Hepatocyte (in vitro differentiated cells): ENCODE results near the gene BIN2. TPM values are rescaled to one million over a fixed set of nuclear protein-coding genes. Genes with fewer than 3 reads are reported as not detected.

ENCODE experiments used
- DNase-seq: peaks from one replicate; pipeline ENCODE4 v3.0.0-alpha.2; 2016; ENCODE audit warnings: low spot score
- H2AFZ ChIP-seq: fragments of 200-600 bp; sonication (generic); 2 replicates; pipeline ENCODE4 v1.6.0; 2016; ENCODE audit warnings: antibody characterized with exemption, mild to moderate bottlenecking
- H3K27ac ChIP-seq: fragments of 200-600 bp; sonication (generic); 2 replicates; pipeline ENCODE4 v1.5.1; 2016; ENCODE audit warnings: mild to moderate bottlenecking
- H3K27me3 ChIP-seq: fragments of 200-600 bp; sonication (generic); 2 replicates; pipeline ENCODE4 v1.6.1; 2016
- H3K36me3 ChIP-seq: fragments of 200-600 bp; sonication (generic); replicated peaks from 2 replicates; pipeline ENCODE4 v1.5.1; 2016; ENCODE audit warnings: low read depth; ENCODE audit not compliant: insufficient read depth
- H3K4me1 ChIP-seq: fragments of 200-600 bp; sonication (generic); 2 replicates; pipeline ENCODE4 v1.5.1; 2016; ENCODE audit warnings: mild to moderate bottlenecking, moderate library complexity; ENCODE audit not compliant: insufficient read depth
- H3K4me2 ChIP-seq: fragments of 200-600 bp; sonication (generic); 2 replicates; pipeline ENCODE4 v1.6.0; 2016
- H3K4me3 ChIP-seq: fragments of 200-600 bp; sonication (generic); 2 replicates; pipeline ENCODE4 v1.5.1; 2016; ENCODE audit warnings: mild to moderate bottlenecking
- H3K79me2 ChIP-seq: fragments of 200-600 bp; sonication (generic); 2 replicates; pipeline ENCODE4 v1.6.0; 2017; ENCODE audit warnings: mild to moderate bottlenecking
- H3K9me2 ChIP-seq: fragments of 200-600 bp; sonication (generic); replicated peaks from 2 replicates; pipeline ENCODE4 v1.6.0; 2017; ENCODE audit warnings: mild to moderate bottlenecking; ENCODE audit not compliant: insufficient read depth
- H3K9me3 ChIP-seq: fragments of 200-600 bp; sonication (generic); 2 replicates; pipeline ENCODE4 v1.5.1; 2016; ENCODE audit warnings: low read depth, mild to moderate bottlenecking
- H4K20me1 ChIP-seq: fragments of 200-600 bp; sonication (generic); 2 replicates; pipeline ENCODE4 v1.6.0; 2016; ENCODE audit warnings: mild to moderate bottlenecking; ENCODE audit not compliant: insufficient read depth, poor library complexity, severe bottlenecking
- CTCF ChIP-seq: fragments of 200-600 bp; sonication (generic); IDR thresholded peaks from 2 replicates; pipeline ENCODE4 v1.5.1; 2016; ENCODE audit warnings: antibody characterized with exemption, mild to moderate bottlenecking; ENCODE audit not compliant: poor library complexity
- EZH2 ChIP-seq: fragments of 200-600 bp; sonication (generic); IDR thresholded peaks from 2 replicates; pipeline ENCODE4 v1.6.1; 2016; ENCODE audit warnings: antibody characterized with exemption, mild to moderate bottlenecking, borderline replicate concordance
- EZH2phosphoT487 ChIP-seq: fragments of 200-600 bp; sonication (generic); IDR thresholded peaks from one replicate; pipeline ENCODE4 v1.6.1; 2018; ENCODE audit warnings: antibody characterized with exemption, mild to moderate bottlenecking, low read depth, moderate library complexity; ENCODE audit not compliant: unreplicated experiment, severe bottlenecking
- WGBS: methylation state at CpG from one replicate; pipeline ENCODE4 v1.1.6; 2016; ENCODE audit warnings: low lambda C conversion rate; ENCODE audit errors: missing lambda C conversion rate; 5-methylcytosine and 5-hydroxymethylcytosine counted together
- polyA plus RNA-seq: library from polyadenylated mRNA; unstranded; fragments of >200 nt; fragmentation: Nextera tagmentation; extraction: Ambion mirVana; gene quantifications from 2 replicates; pipeline ENCODE4 v1.2.1, GENCODE V29; 2016
- total RNA-seq: library from RNA; depleted of rRNA; stranded (reverse); fragments of >200 nt; gene quantifications from 2 replicates; pipeline ENCODE4 v1.2.3, GENCODE V29; 2014

BIN2 gene
- total and polyA plus RNA-seq, 2 experiments from 2014 or later: 0.07 TPM; not detected in 1

- Histone ChIP-seq H3K4me2 (no peak overlapping the region), H3K27me3 (no peaks in the 10 kb centered on the region), H3K4me3 (no peak overlapping the region), H3K9me3 (no peaks in the 10 kb centered on the region), H4K20me1 (no peaks in the 10 kb centered on the region), H3K9me2 (no peaks in the 10 kb centered on the region), H3K27ac (peak overlapping the region; percentile 40), H2AFZ (no peak overlapping the region), H3K79me2 (no peaks in the 10 kb centered on the region), H3K4me1 (peaks cover 10% of the 10 kb centered on the region), H3K36me3 (no peaks in the 10 kb centered on the region)
- TF ChIP-seq EZH2phosphoT487 (no peak), CTCF (no peak), EZH2 (no peak)
- 95% methylated on average over 9 of the region's 9 CpGs for WGBS
- no peak for DNase-seq
These were observed 46.7 kb upstream of the BIN2 start for GRCh38 chr12:51370667-51371066.

GRCh38 chr12:51369581-51369980, 45.6 kb upstream of the BIN2 start:
- peaks cover 10% of the 10 kb centered on the region for H3K4me1 ChIP-seq
- no peak overlapping the region for H3K4me3 ChIP-seq
- no peaks in the 10 kb centered on the region for H4K20me1 ChIP-seq
- TF ChIP-seq EZH2phosphoT487: no peak
- TF ChIP-seq CTCF: no peak
- TF ChIP-seq EZH2: no peak
- WGBS: 96% methylated on average over 4 of the region's 4 CpGs
- no peak overlapping the region for H2AFZ ChIP-seq
- H3K9me2 ChIP-seq: no peaks in the 10 kb centered on the region
- H3K4me2 ChIP-seq: no peak overlapping the region
- no peaks in the 10 kb centered on the region for H3K36me3 ChIP-seq
- DNase-seq: no peak
- no peaks in the 10 kb centered on the region for H3K9me3 ChIP-seq
- no peak overlapping the region for H3K27ac ChIP-seq
- no peaks in the 10 kb centered on the region for H3K79me2 ChIP-seq
- H3K27me3 ChIP-seq: no peaks in the 10 kb centered on the region

- Histone ChIP-seq H2AFZ (no peak overlapping the region), H4K20me1 (no peaks in the 10 kb centered on the region), H3K36me3 (no peaks in the 10 kb centered on the region), H3K4me1 (peaks cover 10% of the 10 kb centered on the region), H3K9me2 (no peaks in the 10 kb centered on the region), H3K27ac (no peak overlapping the region), H3K4me3 (no peak overlapping the region), H3K9me3 (no peaks in the 10 kb centered on the region), H3K79me2 (no peaks in the 10 kb centered on the region), H3K27me3 (no peaks in the 10 kb centered on the region), H3K4me2 (no peak overlapping the region)
- DNase-seq: no peak
- WGBS: 88% methylated on average over 16 of the region's 17 CpGs
- TF ChIP-seq EZH2 (no peak), EZH2phosphoT487 (no peak), CTCF (no peak)
These were observed 44.9 kb upstream of the BIN2 start for GRCh38 chr12:51368640-51369517.
